GM19455 (cell line): ENCODE data around the gene GLTP.

Source experiments
- ATAC-seq: cut with Tn5 transposase; IDR thresholded peaks from one replicate; pipeline ENCODE4 v1.9.1; 2021; ENCODE audit not compliant: unreplicated experiment

The GLTP gene

GRCh38 chr12:109802828-109803227, 77.5 kb downstream of the GLTP start:
- ATAC-seq = no peak
